GM12865 (cell line): ENCODE measurements around the gene SLC46A2.

Experiments
- DNase-seq: peaks from one replicate; pipeline ENCODE4 v3.0.0; 2010; ENCODE audit warnings: low read depth
- H3K4me3 ChIP-seq: 2 replicates; pipeline ENCODE4 v1.5.1; 2011; ENCODE audit warnings: mild to moderate bottlenecking, low read depth, low read length, control low read depth
- CTCF ChIP-seq: IDR thresholded peaks from 2 replicates; pipeline ENCODE4 v1.5.1; 2011; ENCODE audit warnings: low read length, control low read depth, low read depth, inconsistent platforms; ENCODE audit not compliant: insufficient read depth; ENCODE audit errors: missing control alignments

The SLC46A2 gene

GRCh38 chr9:112868461-112868860, 22.2 kb downstream of the SLC46A2 start:
- TF ChIP-seq CTCF, result no peak
- no peak overlapping the region for H3K4me3 ChIP-seq

GRCh38 chr9:112867275-112867991, 23.2 kb downstream of the SLC46A2 start:
- no peak overlapping the region for H3K4me3 ChIP-seq
- peak; percentile 20 for DNase-seq
- no peak for TF ChIP-seq CTCF

More at GRCh38 chr9:112868461-112868860, 22.2 kb downstream of the SLC46A2 start:
- DNase-seq, result no peak

GRCh38 chr9:112866662-112867274, 23.9 kb downstream of the SLC46A2 start:
- TF ChIP-seq CTCF, result no peak
- no peak for DNase-seq
- no peak overlapping the region for H3K4me3 ChIP-seq

- no peak for DNase-seq
- no peak for TF ChIP-seq CTCF
- no peak overlapping the region for H3K4me3 ChIP-seq
Observed at GRCh38 chr9:112864982-112865381, 25.7 kb downstream of the SLC46A2 start.

- no peak for DNase-seq
- no peak overlapping the region for H3K4me3 ChIP-seq
- no peak for TF ChIP-seq CTCF
Observed at GRCh38 chr9:112864403-112864802, 26.3 kb downstream of the SLC46A2 start.

- H3K4me3 ChIP-seq, result no peak overlapping the region
- no peak for TF ChIP-seq CTCF
- DNase-seq, result peak; percentile 23
Observed at GRCh38 chr9:112863746-112864145, 26.9 kb downstream of the SLC46A2 start.
